GM18498 (cell line): Measurements from ENCODE around the gene ASCC1.
A peak's percentile ranks its signal among the peaks of the same experiment; 100 is the strongest.
"Not testable (repeated sequence)": the region's sequence is repeated elsewhere in the genome, so short reads cannot be mapped to it uniquely, and the experiment has no call there.

Source experiments
- ATAC-seq: cut with Tn5 transposase; IDR thresholded peaks from one replicate; pipeline ENCODE4 v1.9.1; 2021; ENCODE audit warnings: mild to moderate bottlenecking, moderate library complexity; ENCODE audit not compliant: unreplicated experiment

ASCC1 gene

GRCh38 chr10:72173619-72174296, 42.3 kb downstream of the ASCC1 start:
- ATAC-seq, result no peak

GRCh38 chr10:72173262-72173618, 42.8 kb downstream of the ASCC1 start:
- ATAC-seq, result no peak

GRCh38 chr10:72171175-72171630, 44.9 kb downstream of the ASCC1 start:
- ATAC-seq, result no peak

- ATAC-seq, result no peak
These were observed 45.3 kb downstream of the ASCC1 start for GRCh38 chr10:72170733-72171132.

- ATAC-seq, result no peak
These were observed 45.8 kb downstream of the ASCC1 start for GRCh38 chr10:72170263-72170662.

- ATAC-seq, result no peak
These were observed 49.0 kb downstream of the ASCC1 start for GRCh38 chr10:72167118-72167517.

GRCh38 chr10:72164617-72165016, 51.5 kb downstream of the ASCC1 start:
- ATAC-seq, result no peak

- ATAC-seq, result peak; percentile 52
These were observed 53.1 kb downstream of the ASCC1 start for GRCh38 chr10:72162978-72163377.

GRCh38 chr10:72158176-72158575, 57.9 kb downstream of the ASCC1 start:
- no peak for ATAC-seq

- ATAC-seq, result no peak
These were observed 59.9 kb downstream of the ASCC1 start for GRCh38 chr10:72156223-72156622.

GRCh38 chr10:72152286-72152685, 63.8 kb downstream of the ASCC1 start:
- ATAC-seq, result no peak

GRCh38 chr10:72150746-72151478, 65.2 kb downstream of the ASCC1 start:
- ATAC-seq, result not testable (repeated sequence)

GRCh38 chr10:72147324-72147584, 68.8 kb downstream of the ASCC1 start:
- not testable (repeated sequence) for ATAC-seq

GRCh38 chr10:72146559-72147323, 69.3 kb downstream of the ASCC1 start:
- no peak for ATAC-seq

- no peak for ATAC-seq
These were observed 70.0 kb downstream of the ASCC1 start for GRCh38 chr10:72146071-72146470.

- ATAC-seq, result no peak
These were observed 70.4 kb downstream of the ASCC1 start for GRCh38 chr10:72145657-72146056.

- no peak for ATAC-seq
These were observed 75.2 kb downstream of the ASCC1 start for GRCh38 chr10:72140850-72141249.

GRCh38 chr10:72140174-72140573, 75.9 kb downstream of the ASCC1 start:
- no peak for ATAC-seq

GRCh38 chr10:72137583-72137982, 78.5 kb downstream of the ASCC1 start:
- ATAC-seq, result no peak

GRCh38 chr10:72136225-72136624, 79.9 kb downstream of the ASCC1 start:
- ATAC-seq, result not testable (repeated sequence)

GRCh38 chr10:72134785-72135767, 81.0 kb downstream of the ASCC1 start:
- ATAC-seq, result no peak
